ENCODE data around the gene KIF2A.

Gene KIF2A

GRCh38 chr5:62371409-62371808, 65.4 kb downstream of the KIF2A start:
- H3K36me3 Mint-ChIP-seq = peaks cover 35% of the 10 kb centered on the region
- H3K27ac Mint-ChIP-seq = no peak overlapping the region
- no peaks in the 10 kb centered on the region for H3K9me3 Mint-ChIP-seq
- H3K27me3 Mint-ChIP-seq = no peaks in the 10 kb centered on the region
- ATAC-seq = no peak
- no peak overlapping the region for H3K4me3 Mint-ChIP-seq
- H3K4me1 Mint-ChIP-seq = no peaks in the 10 kb centered on the region

GRCh38 chr5:62372600-62372999, 66.6 kb downstream of the KIF2A start:
- Mint-ChIP-seq H3K9me3 (no peaks in the 10 kb centered on the region), H3K4me1 (no peaks in the 10 kb centered on the region), H3K36me3 (peaks cover 36% of the 10 kb centered on the region), H3K4me3 (no peak overlapping the region), H3K27ac (no peak overlapping the region), H3K27me3 (no peaks in the 10 kb centered on the region)
- no peak for ATAC-seq

GRCh38 chr5:62373382-62373781, 67.4 kb downstream of the KIF2A start:
- H3K36me3 Mint-ChIP-seq = peaks cover 43% of the 10 kb centered on the region
- no peaks in the 10 kb centered on the region for H3K9me3 Mint-ChIP-seq
- H3K4me3 Mint-ChIP-seq = no peak overlapping the region
- no peaks in the 10 kb centered on the region for H3K4me1 Mint-ChIP-seq
- no peaks in the 10 kb centered on the region for H3K27me3 Mint-ChIP-seq
- H3K27ac Mint-ChIP-seq = no peak overlapping the region
- ATAC-seq = no peak

GRCh38 chr5:62374090-62374489, 68.1 kb downstream of the KIF2A start:
- no peaks in the 10 kb centered on the region for H3K9me3 Mint-ChIP-seq
- no peak overlapping the region for H3K27ac Mint-ChIP-seq
- H3K4me1 Mint-ChIP-seq = no peaks in the 10 kb centered on the region
- no peaks in the 10 kb centered on the region for H3K27me3 Mint-ChIP-seq
- no peak for ATAC-seq
- peaks cover 45% of the 10 kb centered on the region for H3K36me3 Mint-ChIP-seq
- H3K4me3 Mint-ChIP-seq = no peak overlapping the region

- no peaks in the 10 kb centered on the region for H3K27me3 Mint-ChIP-seq
- H3K4me3 Mint-ChIP-seq = no peak overlapping the region
- H3K9me3 Mint-ChIP-seq = no peaks in the 10 kb centered on the region
- no peaks in the 10 kb centered on the region for H3K4me1 Mint-ChIP-seq
- no peak for ATAC-seq
- peaks cover 51% of the 10 kb centered on the region for H3K36me3 Mint-ChIP-seq
- H3K27ac Mint-ChIP-seq = peak overlapping the region; percentile 30
These were observed 69.6 kb downstream of the KIF2A start for GRCh38 chr5:62375627-62376026.

- H3K9me3 Mint-ChIP-seq = no peaks in the 10 kb centered on the region
- no peaks in the 10 kb centered on the region for H3K27me3 Mint-ChIP-seq
- no peaks in the 10 kb centered on the region for H3K4me1 Mint-ChIP-seq
- no peak for ATAC-seq
- H3K27ac Mint-ChIP-seq = peak overlapping the region; percentile 30
- H3K4me3 Mint-ChIP-seq = no peak overlapping the region
- H3K36me3 Mint-ChIP-seq = peaks cover 52% of the 10 kb centered on the region
These were observed 70.1 kb downstream of the KIF2A start for GRCh38 chr5:62376064-62376463.

GRCh38 chr5:62385131-62385530, 79.1 kb downstream of the KIF2A start:
- no peak for ATAC-seq
- H3K27me3 Mint-ChIP-seq = no peaks in the 10 kb centered on the region
- H3K4me3 Mint-ChIP-seq = no peak overlapping the region
- H3K27ac Mint-ChIP-seq = no peak overlapping the region
- no peaks in the 10 kb centered on the region for H3K4me1 Mint-ChIP-seq
- no peaks in the 10 kb centered on the region for H3K9me3 Mint-ChIP-seq
- peaks cover 19% of the 10 kb centered on the region for H3K36me3 Mint-ChIP-seq

- Mint-ChIP-seq H3K27me3 (no peaks in the 10 kb centered on the region), H3K36me3 (peaks cover 18% of the 10 kb centered on the region)
- no peak for ATAC-seq
These were observed 79.9 kb downstream of the KIF2A start for GRCh38 chr5:62385816-62386400.

GRCh38 chr5:62386824-62387223, 80.8 kb downstream of the KIF2A start:
- no peaks in the 10 kb centered on the region for H3K4me1 Mint-ChIP-seq
- H3K36me3 Mint-ChIP-seq = peaks cover 8% of the 10 kb centered on the region
- ATAC-seq = no peak
- no peak overlapping the region for H3K4me3 Mint-ChIP-seq
- no peaks in the 10 kb centered on the region for H3K27me3 Mint-ChIP-seq
- no peaks in the 10 kb centered on the region for H3K9me3 Mint-ChIP-seq
- H3K27ac Mint-ChIP-seq = no peak overlapping the region

More at GRCh38 chr5:62385816-62386400, 79.9 kb downstream of the KIF2A start:
- Mint-ChIP-seq H3K9me3 (no peaks in the 10 kb centered on the region), H3K27ac (no peak overlapping the region), H3K4me1 (no peaks in the 10 kb centered on the region), H3K4me3 (no peak overlapping the region)

- Mint-ChIP-seq H3K27me3 (no peaks in the 10 kb centered on the region), H3K9me3 (no peaks in the 10 kb centered on the region), H3K4me1 (no peaks in the 10 kb centered on the region), H3K4me3 (no peak overlapping the region), H3K27ac (no peak overlapping the region), H3K36me3 (peaks cover 31% of the 10 kb centered on the region)
- ATAC-seq = no peak
These were observed 89.4 kb downstream of the KIF2A start for GRCh38 chr5:62395210-62395950.

- Mint-ChIP-seq H3K4me1 (peaks cover 26% of the 10 kb centered on the region), H3K36me3 (peaks cover 8% of the 10 kb centered on the region), H3K27me3 (no peaks in the 10 kb centered on the region), H3K4me3 (peak within 1 kb of the TSS; percentile 94), H3K27ac (peak within 1 kb of the TSS; percentile 88), H3K9me3 (peaks cover 3% of the 10 kb centered on the region)
- ATAC-seq = peak; percentile 99
These were observed 97.6 kb downstream of the KIF2A start, which contains the start of gene DIMT1 for GRCh38 chr5:62403411-62404250. DIMT1 (minus strand) TSS chr5:62403905; CDS start chr5:62403772, 133 bp downstream.

- Mint-ChIP-seq H3K9me3 (no peaks in the 10 kb centered on the region), H3K27ac (peak within 1 kb of the TSS; percentile 85), H3K4me1 (peaks cover 20% of the 10 kb centered on the region), H3K27me3 (no peaks in the 10 kb centered on the region), H3K36me3 (peaks cover 5% of the 10 kb centered on the region), H3K4me3 (peak within 1 kb of the TSS; percentile 80)
- ATAC-seq = peak; percentile 96
These were observed 106.7 kb downstream of the KIF2A start, which contains the start of gene IPO11 for GRCh38 chr5:62412549-62413329. IPO11 (plus strand) TSS chr5:62412763; CDS start chr5:62437280, 24,517 bp downstream.

GRCh38 chr5:62413711-62414110, 107.7 kb downstream of the KIF2A start:
- Mint-ChIP-seq H3K27me3 (no peaks in the 10 kb centered on the region), H3K4me3 (peak overlapping the region; percentile 80), H3K36me3 (peaks cover 11% of the 10 kb centered on the region), H3K9me3 (no peaks in the 10 kb centered on the region), H3K27ac (peak overlapping the region; percentile 85), H3K4me1 (peaks cover 26% of the 10 kb centered on the region)
- no peak for ATAC-seq

GRCh38 chr5:62418462-62419076, 112.6 kb downstream of the KIF2A start:
- Mint-ChIP-seq H3K27me3 (no peaks in the 10 kb centered on the region), H3K9me3 (no peaks in the 10 kb centered on the region), H3K27ac (no peak overlapping the region), H3K36me3 (peaks cover 23% of the 10 kb centered on the region), H3K4me1 (peaks cover 44% of the 10 kb centered on the region), H3K4me3 (no peak overlapping the region)
- no peak for ATAC-seq
